ENCODE data around the gene PHETA1.
"Not testable (repeated sequence)": the region's sequence is repeated elsewhere in the genome, so short reads cannot be mapped to it uniquely, and the experiment has no call there.

DNA sequence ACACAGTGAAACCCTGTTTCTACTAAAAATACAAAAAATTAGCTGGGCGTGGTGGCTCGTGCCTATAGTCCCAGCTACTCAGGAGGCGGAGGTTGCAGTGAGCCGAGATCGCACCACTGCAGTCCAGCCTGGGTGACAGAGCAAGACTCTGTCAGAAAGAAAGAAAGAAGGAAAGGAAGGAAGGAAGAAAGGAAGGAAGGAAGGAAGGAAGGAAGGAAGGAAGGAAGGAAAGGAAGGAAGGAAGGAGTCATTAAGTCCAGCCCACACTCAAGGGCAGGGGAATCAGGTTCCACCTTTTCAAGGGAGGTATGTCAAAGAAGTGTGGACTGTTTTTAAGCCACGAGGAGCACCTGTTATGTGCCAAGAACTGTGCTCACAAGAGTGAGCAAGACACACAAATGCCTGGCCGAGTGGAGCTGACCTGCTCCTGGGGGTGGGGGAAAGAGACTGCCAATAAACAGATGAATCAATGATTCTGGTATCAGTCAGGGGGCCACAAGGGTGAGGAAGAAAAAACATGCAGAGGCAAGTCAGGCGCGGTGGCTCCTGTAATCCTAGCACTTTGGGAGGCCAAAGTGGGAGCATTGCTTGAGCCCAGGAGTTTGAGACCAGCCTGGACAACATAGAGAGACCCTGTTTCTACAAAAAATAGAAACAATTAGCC, 31.0 kb upstream of the PHETA1 start:
- not testable (repeated sequence) for TF ChIP-seq SP1, TARDBP (IDR thresholded peaks at IDR 0.05)

Measured in HEK293T (cell line).